HS-5 (cell line): ENCODE measurements around the gene HMGN3.

ENCODE experiments used
- DNase-seq: peaks from one replicate; pipeline ENCODE4 v3.0.0-alpha.2; 2012; ENCODE audit warnings: low read depth

Gene HMGN3

DNA sequence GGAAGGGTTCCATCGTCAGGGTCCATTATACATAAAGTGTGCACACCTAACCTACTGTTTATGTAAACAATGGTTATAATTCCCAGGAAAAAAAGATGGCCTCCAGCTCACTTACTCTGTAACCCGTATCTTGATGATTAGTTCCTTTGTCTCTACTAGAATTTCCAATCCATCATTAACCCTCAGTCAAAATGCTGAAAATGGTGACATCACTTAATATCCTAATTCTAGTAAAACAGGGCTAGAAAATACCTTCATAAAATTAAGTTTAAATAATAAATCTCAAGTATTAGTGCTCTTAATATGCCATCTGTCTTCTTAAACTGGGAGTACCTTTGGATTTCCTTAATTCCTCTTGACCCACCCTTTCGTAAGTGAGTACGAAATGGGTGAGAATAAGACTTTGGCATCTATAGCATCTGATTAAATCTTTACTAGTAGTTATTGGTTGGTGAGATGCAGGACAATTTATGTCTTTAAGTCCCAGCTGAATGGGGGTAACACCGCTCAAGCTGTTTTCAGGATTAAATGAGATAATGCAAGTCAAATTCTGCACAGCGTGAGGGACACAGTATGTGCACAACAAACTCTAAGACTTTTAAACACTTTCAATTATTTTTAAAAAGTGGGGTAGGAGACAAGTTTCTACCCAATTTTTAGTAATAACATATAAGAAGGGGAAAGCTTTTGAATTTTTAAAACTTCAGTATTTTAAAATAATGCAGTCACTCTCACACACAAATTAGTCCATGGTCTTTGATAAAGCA, 1.6 kb downstream of the HMGN3 start:
- no peak for DNase-seq

DNA sequence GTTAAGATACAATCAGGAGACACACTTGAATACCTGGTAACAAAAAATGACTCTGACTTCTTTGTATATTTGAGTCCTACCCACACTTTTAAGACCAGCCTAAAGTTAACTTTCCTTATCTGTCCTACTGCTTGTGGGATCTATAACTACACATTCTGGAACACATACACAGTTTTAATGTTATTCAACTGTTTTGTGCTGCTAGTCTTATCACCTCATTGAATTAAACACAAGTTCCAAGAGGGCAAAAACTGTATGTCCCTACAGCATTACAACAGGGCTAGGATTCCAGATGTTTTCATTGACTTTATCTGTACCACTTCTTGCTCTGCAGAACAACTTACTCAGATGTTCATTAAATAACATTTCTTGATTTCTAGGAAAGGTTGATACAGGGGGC, 2.8 kb downstream of the HMGN3 start:
- DNase-seq = no peak

DNA sequence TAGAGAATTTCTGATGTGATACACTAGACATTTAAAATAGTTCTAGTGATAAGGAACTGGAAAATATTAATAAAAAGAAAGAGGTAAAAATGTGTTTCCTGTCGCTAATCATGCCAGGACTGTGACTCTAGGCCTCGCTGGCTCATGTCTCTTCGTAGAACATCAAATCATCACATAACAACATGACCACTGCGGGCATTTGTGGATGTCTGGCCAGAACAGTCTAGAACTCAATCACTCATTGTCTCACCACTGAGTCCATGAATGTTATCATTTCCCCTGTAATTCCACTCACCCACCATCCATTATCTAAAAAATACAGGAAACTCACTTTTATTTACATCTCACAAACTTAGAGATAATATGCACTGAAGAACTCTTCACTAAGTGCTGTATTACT, 3.4 kb downstream of the HMGN3 start:
- DNase-seq = no peak

DNA sequence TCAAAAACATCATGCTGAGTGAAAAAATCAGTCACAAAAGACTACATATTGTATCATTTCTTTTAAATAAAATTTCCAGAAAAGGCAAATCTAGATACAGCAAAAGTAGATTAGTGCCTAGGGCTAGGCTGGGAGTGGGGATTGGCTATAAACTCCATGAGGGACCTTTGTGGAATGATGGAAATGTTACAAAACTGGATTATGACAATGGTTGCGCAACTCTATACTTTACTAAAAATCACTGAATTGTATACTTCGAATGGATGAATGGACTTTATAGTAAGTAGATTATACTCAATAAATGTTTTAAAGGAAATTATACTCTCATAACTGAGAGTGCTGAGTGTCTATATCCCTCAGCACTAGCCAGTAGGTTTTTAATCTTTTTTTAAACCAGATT, 4.3 kb downstream of the HMGN3 start:
- no peak for DNase-seq

DNA sequence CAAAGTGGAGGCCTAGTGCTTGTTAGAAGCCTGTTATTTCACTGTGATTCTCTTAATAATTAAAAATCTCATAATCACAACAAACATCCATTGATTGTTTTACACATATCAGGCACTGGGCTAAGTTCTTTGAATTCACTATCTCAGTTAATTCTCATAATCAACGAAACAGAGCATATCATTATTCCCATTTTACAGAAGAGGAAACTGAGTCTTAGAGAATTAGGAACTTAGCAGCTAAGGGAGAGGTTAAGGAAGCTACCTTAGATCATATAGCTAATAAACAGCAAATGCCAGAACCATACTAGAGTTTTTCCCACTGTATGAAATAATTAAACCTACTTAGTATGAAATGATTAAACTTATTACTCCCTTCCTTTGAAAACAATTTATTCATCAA, 7.0 kb downstream of the HMGN3 start:
- DNase-seq = no peak

DNA sequence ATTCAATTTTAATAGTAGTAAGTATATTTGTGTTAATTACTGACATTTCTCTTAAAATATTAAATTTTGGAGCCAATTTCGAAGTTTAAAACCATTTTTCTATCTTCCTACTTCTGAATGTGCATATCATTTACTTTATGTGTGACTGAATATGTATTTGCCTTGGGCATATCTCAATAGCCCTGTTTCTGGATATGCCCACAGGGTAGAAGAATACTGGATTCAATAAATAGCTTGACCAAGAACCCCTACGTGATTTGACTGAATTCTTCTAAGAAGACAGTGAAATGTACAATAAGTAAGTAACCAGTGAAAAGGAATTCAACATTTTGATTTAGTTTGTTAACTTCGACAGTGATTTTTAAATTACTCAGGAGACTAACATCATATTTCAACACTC, 7.8 kb downstream of the HMGN3 start:
- DNase-seq = no peak

DNA sequence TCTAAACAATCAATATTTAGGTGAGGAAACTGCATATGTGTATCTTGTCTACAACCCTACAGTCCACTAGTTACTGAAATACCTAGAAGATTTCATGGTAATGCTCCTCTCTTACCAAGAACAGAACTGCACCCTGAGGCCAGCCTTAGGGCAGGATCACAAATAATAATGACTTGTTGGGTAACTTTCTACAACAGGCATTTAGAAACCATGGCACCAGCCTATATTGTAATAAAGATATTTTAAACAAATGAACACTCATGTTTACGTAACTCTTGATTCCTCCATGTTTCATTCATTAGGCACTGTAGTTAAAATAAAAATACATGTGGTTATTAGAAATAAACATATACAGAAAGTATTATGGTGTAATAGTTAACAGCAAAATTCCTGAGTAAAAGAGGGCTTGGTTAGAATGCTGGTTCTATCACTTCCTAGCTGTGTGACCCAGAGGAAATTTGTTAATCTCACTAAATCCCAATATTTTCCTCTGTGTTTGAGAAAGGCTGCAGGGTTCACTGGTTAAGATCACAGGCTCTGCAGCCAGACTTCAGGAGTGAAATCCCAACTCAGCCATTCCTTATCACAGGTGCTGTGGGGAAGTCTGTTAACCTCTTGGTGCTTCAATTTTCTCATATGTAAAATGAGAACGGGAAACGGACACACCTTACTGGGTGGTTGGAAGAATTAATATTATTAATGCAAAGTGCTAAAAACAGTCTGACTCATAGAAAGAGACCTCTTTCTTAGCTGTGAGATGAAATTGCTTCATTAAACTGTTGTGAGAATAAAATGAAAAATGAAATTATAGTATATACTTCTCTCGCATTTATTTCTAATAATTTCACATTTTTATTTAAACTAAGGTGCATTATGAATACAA, 8.5 kb downstream of the HMGN3 start:
- no peak for DNase-seq

DNA sequence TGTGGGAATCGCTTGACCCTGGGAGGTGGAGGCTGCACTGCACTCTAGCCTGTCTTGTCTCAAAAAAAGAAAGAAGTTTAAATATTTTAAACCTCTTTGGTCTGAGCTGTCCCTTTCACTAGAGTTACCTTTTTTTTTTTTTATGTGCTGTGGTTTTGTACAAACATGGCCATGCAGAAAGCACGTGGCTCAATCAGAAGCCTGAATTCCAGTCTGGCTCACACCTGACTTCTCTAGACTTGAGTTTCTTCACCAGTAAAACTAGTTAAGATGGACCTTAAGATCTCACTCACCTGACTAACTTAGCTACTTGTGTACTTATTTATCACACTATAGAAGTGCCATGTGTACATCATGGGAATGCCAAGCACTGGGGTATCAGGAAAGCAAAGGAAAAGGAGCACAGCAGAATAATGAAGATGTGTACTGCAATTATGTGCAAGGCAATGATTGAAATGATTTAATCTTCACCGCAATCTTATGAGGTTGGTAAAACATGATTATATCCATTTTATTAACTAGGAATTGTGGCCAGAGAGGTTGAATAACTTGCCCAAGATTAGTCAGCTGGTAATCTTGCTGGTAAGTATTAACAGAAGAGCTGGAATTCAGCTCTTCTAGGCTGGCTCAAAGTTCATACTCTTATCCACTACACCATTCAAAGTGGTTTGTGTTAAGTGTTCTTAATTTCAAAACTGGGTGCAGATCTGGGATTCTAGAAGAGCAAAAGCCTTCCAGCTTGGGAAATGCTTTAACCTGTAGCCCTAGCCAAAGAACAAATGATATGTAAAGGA, 10.7 kb downstream of the HMGN3 start:
- DNase-seq = no peak

DNA sequence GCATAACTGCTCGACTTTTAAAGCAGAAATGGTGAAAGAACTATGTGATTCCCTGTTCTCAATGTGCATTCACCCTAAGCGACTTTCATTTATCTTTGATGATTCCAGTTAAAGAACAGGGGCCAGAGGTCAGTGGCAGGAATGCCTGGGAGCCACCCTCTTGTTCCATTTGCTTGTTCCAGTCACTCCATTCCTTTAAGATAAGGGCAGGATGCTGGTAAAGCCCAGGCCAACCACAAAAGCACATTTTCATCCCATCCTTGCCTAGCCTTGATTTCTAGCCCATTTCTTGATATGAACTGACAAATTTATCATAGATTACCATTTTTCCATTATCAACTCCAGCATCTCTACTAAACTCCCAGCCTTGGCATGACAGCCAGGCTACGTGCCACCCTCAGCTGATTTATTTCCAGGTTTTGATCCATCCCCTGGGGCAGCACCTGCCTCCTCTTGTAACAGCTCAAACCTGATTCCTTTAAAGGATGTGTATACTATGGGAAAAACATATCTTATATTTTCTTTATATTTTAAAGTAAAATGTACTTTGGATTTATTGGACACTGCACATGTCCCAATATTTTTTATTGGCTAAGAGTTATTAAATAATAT, 19.2 kb downstream of the HMGN3 start:
- no peak for DNase-seq

DNA sequence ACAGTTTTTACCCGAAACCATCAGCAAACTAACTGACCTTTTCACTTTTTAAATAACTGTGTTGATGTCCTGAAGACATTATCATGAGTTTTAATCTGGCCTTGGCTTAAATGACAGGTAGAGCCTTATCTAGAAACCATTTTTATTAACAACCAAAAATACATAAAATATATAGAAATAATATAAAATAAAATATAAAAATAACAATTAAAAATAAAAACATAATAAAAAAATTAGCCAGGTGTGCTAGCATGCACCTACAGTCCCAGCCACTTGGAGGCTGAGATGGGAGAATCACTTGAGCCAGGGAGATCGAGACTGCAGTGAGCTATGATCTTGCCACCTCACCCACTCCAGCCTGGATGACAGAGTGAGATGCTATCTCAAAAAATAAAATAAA, 21.6 kb downstream of the HMGN3 start:
- no peak for DNase-seq

DNA sequence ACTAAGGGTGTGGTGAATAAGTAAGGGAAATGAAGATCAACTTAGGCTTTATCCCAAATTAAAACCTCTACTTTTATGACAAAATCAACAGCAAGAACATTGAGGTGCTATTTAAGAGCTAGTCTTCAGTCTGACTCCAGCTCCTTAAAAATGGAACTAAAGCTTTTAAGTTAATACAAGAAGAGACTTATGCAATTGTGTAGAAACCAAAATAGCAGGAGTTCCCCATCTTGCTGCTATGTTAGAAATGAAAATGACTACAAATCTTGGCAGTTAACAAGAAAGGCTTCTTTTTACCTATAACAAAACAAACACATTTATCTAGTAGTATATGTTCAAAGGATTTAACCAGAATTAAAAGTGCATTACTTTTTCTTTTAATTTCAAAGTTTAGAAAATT, 25.7 kb downstream of the HMGN3 start:
- DNase-seq = no peak

DNA sequence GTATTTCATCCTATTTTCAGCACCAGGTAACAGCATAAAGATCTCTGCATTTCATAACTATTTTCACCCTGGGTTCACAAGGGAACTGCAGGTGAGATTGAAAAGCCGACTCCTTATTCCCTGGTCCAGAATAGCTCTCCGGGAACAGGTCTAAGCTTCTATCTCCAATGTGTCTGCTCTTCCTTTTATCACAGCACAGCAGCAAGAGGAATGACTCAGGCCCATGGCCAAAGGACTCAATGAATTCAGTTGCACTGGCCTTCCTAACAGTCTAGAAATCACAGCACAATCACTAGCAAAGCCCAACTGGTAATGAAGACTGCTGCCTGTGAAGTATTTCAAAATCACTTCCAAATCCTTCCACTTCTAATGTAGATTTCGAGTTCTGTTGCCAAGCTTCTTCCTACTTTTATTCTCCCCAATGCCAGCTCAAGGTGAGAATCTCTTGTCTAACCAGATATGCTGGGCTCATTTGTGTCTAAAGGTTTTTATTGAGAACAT, 30.7 kb downstream of the HMGN3 start:
- DNase-seq = no peak

DNA sequence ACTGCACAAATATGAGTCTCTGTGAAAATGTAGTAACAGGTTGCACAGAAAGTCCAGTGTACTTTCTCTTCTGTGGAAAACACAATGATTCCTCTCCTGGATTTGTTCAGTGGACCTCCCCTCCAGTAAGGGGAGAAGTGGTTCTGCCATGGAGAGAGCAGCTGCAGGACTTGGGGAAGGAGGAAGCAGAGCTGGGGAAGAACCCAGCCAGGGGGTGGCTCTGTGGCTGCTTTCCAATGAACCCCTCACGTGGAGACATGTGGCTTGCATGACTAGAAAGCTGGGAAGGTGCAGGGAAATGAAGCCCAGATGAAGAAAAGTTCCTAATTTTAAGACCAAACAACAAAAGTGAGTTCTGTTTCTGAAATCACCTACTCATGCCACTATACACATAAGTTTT, 31.9 kb downstream of the HMGN3 start:
- no peak for DNase-seq

DNA sequence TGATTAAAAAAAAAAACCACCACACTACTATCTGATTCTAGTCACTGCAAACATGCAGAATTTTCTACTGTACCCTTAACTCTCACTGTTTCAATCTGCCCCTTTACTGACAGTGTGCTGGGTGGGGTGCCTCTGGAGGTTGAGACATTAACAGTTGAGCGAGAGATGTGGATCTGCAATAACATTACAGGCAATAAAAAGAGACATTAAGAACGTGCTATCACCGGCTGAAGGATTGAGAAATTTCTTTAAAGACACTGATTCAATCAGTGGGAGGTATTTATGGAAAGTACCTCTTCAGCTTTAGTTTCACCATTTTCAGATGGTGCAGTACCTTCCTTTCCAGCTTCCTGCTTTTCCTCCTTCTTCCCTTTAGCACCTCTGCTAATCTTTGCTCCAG, 32.5 kb downstream of the HMGN3 start:
- DNase-seq = no peak

DNA sequence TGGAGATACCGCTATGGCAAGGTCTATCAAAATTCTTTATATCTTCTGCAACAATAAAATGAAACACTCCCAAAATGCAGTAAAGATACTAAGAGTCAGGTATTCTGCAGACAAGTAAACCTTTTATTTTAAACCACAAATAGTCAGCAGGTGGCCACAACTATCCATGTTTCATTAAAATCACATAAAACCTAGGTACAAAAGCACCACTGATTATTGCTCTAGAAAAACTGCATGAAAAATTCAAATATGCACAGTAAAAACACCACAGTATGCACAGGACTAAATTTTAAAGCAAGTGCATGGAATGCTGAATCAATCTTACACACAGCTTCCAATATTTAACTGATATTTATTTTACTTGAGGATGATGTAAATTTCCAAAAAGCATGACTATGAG, 33.3 kb downstream of the HMGN3 start:
- no peak for DNase-seq

DNA sequence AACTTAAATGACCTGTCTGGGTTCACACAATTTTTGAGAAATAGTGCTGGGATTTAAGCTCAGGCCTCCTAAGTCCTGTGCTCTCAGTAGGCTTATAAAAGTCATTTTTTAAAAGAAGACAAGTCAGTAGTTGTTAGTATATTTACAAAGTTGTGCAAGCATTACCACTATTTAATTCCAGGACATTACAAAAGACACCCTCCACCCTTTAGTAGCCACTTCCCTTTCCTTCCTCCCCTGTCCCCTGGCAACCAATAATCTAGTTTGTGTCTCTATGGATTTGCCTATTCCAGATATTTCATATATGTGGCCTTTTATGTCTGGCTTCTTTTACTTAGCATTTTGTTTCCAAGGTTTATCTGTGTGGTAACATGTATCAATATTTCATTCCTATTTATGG, 37.6 kb downstream of the HMGN3 start:
- no peak for DNase-seq

DNA sequence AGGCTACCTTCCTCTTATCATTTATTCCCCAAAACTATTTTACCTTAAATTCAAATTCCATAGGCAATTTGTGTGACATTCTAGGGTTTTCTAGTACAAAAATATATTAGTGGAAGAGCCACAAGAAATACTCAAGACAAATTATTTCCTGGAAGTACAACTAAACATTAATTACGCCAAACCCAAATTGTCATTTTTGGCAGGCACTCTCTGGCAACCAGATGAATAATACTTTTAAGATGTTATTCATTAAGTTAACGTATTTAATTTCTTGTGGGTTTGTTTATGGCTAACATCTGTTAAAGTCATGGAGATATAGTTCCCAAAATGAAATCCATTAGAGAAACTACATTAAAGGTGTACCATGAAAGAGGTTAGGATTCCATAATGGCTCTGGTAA, 40.5 kb downstream of the HMGN3 start:
- DNase-seq = no peak

DNA sequence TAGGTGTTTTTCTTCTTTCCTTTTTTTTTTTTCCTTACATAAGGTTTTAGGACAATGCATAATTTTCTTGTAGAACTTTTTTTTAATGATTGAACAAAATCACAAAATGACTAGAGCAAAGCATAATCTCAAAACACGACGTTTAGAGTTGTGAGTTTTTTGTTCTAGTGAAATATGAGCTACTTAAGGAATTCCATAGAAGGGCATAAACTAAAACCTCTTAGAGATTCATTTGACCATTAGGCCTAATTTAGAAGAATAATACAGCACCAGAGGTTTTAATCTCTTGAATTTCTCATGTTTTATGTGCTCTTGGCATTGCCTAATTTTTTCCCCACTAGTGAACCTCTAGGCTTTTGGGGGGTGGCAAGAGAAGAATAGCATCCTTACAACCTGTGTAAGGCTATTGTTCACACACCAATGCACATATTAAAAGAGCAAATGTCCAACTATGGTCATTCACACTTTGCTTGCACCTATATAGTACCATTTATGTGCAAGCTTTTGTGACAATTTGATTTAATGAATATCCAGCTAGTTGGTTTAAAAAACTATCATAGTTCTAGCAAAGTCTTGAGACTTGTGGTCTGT, 44.6 kb downstream of the HMGN3 start:
- no peak for DNase-seq

DNA sequence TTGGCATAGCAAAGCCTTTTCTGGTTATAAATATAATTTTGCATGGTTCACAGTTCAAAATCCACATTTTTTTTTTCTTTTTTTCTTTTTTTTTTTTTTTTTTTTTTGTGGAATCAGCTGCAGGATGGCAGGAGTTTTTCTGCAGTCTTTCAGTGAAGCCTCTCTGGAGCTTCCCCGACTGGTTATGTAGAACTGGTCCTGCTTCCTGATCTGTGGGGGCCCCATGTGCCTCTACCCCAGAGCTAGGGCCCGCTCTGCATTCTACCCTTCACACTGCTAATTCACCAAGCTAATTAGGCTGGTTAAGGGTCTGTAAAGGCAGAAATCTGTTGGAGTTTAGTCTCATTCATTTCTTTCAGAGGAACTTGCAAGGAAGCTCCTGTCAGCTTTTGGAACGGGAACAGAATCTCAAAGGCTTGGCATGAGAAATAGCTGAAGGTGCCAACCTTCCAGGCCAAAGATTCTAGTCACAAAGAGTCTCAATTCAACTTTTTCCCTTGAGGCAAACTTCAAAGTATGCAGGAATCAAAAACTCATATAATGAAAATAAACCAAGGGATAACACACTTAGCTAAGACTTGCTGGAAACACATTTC, 45.5 kb downstream of the HMGN3 start:
- no peak for DNase-seq

DNA sequence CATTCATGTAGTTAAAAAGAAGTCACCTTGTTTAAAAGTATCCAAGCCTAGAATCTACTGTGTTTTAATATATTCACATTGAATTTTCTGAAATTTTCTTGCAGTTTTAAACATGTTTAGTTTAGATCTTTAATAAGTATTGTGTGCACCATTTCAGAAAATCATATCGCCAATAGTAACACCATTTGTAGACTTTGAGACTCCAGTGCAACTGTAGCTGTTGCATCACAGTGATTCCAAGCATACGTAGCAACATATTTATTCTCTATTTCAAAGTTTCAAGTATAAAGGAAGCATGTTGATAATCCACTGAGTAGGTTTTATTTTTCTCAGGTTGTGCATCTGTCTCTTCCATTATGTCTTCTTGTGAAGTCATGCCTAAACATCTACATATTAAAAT, 46.4 kb downstream of the HMGN3 start:
- no peak for DNase-seq

DNA sequence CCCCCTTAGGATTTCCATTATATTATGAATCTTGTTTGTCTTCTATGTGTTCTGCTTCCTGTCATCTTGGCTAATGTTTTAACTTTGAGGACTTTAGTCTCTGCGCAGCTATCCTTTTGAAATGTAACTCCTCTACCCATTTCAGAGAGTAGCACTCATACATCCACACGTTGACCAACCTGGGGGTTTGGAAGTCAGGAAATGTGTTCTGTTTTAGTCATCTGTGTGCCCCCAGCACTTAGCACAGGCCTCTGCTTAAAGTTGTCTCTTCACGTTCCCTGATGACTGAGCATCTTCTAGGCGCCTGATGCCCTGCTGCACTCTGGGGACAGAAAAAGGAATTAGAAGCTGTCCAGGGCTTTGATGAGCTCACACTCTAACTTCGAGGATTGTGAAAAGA, 47.9 kb downstream of the HMGN3 start:
- no peak for DNase-seq
